ENCODE results near the gene MIS12. TPM values are rescaled to one million over a fixed set of nuclear protein-coding genes. Genes with fewer than 3 reads are reported as not detected.

The MIS12 gene
- total RNA-seq, 1 experiment from 2014 or later, result 10.5 TPM

DNA sequence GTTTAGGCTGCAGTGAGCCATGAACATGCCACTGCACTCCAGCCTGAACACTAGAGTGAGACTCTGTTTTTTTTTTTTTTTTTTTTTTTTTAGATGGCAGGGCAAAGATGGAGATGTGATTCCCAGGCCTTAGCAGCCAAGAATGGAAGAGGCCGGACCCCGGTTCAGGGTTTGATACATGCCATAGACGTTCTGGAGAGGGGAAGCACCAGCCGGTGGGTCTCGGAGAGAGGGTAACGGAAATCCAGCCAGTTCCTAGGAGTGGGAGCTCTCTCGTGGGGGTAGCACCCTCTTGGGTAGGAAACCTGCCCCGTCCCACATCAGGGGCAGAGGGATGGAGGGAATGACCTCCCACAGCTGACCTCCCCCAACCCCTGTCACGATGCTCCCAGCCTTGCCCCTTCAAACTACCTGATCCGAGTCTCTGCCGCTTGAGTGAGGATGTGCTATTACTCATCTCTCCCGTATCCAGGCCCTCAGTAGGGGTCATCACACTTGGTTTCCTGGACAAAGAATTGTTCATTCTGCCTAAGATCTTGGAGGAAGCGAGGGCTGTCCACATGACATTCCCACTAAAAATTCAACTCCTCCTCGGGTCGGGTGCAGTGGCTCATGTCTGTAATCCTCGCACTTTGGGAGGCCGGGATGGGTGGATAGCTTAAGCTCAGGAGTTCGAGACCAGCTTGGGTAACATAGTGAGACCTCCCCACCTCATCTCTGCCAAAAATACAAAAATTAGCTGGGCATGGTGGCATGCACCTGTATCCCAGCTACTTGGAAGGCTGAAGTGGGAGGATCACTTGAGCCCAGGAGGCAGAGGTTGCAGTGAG is 47.3 kb downstream of the MIS12 start:
- no peak for DNase-seq (ENCODE audit: low spot score)

DNA sequence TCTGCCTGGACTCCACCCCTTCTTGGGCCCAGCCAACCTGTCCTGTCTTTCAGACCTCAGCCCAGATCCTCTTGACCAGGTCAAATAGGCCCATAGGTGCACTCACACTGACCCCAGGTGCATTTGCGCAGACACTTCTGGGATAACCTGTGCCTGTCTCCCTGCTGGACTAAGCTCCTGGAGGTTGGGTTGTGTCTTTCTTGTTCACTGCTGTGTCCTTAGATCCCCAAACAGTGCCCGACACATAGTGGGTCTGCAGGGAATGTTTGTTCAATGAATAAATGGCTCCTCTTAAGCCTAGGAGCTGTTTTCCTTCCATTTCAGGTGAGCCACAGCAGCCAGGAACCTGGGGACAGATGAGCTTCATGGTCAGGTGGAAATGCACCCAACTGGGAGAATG is 49.1 kb downstream of the MIS12 start:
- no peak for DNase-seq (ENCODE audit: low spot score)

- DNase-seq (ENCODE audit: low spot score), result no peak
Measured at GRCh38 chr17:5536866-5537650, 50.7 kb downstream of the MIS12 start.

DNA sequence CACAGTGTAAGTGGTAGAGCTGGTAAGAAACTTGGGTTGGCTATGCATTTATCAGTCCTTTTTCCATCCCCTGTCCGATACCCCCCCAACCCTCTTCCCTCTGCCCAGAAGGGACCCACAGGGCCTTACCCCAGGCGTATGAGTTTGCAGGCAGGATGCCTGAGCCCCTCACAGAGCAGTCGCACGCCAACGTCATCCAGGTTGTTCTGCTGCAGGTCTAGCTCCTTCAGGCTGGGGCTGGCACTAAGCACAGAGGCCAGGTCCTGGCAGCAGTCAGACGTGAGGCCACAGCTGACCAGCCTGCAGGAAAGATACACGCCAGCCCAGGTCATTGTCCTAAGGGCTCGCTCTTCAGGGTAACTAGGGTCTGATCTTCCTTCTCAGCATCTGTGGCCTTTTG is 52.9 kb downstream of the MIS12 start:
- DNase-seq (ENCODE audit: low spot score), result no peak

DNA sequence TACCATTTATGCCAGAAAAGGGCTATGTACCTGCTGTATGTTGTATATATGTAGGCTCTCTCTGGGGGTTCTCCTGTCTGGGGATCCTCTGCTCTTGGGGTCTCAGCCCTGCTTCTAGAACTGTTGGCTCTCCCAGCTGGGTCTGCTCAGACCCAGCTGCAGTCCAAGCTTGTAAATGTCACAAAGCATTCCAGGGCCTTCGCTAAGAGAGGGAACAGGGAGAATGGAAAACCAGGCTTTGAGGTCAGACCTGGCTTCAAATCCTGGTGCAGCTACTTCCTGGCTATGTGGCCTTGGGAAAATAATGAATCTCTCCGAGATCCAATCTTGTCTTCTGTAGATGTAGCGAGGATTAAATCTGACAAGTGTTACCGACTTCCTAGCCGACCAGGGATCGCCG is 54.0 kb downstream of the MIS12 start:
- DNase-seq (ENCODE audit: low spot score), result no peak

Other genes with a start within 250 kb of the MIS12 start
- 10.8 and 16.1 TPM in 2 replicates for gene RABEP1, start 204.3 kb upstream of the MIS12 start, total RNA-seq (2014; rRNA removed; shearing (Covaris generic))
- gene NUP88, start 66.9 kb upstream of the MIS12 start, total RNA-seq (2014; rRNA removed; shearing (Covaris generic)), result 61.1 and 62.4 TPM in 2 replicates
- gene RPAIN, start 66.4 kb upstream of the MIS12 start, total RNA-seq (2014; rRNA removed; shearing (Covaris generic)), result 38.2 and 38.5 TPM in 2 replicates
- gene C1QBP, start 47.4 kb upstream of the MIS12 start, total RNA-seq (2014; rRNA removed; shearing (Covaris generic)), result 189 and 236 TPM in 2 replicates
- gene DHX33, start 17.6 kb upstream of the MIS12 start, total RNA-seq (2014; rRNA removed; shearing (Covaris generic)), result 9.4 and 9.9 TPM in 2 replicates
- 12.0 and 18.3 TPM in 2 replicates for gene DERL2, start 388 bp upstream of the MIS12 start, total RNA-seq (2014; rRNA removed; shearing (Covaris generic))
- gene NLRP1, start 97.9 kb downstream of the MIS12 start, total RNA-seq (2014; rRNA removed; shearing (Covaris generic)), result 0.05 TPM in 1 of 2 replicates, not detected in the other